GM21723 (cell line): Measurements from ENCODE around the gene RNF39.
"Not testable (repeated sequence)": the region's sequence is repeated elsewhere in the genome, so short reads cannot be mapped to it uniquely, and the experiment has no call there.

Experiments
- ATAC-seq: cut with Tn5 transposase; IDR thresholded peaks from one replicate; pipeline ENCODE4 v1.9.1; 2021; ENCODE audit warnings: mild to moderate bottlenecking, moderate library complexity; ENCODE audit not compliant: unreplicated experiment

Gene RNF39

GRCh38 chr6:30075094-30075789, at the start of gene RNF39:
Gene RNF39, minus strand, starts transcription at chr6:30075769. Its CDS starts 184 bp downstream, at chr6:30075585.
- no peak for ATAC-seq

- ATAC-seq: no peak
Measured at GRCh38 chr6:30122515-30122914, 46.9 kb upstream of the RNF39 start.

GRCh38 chr6:30121446-30122366, 46.1 kb upstream of the RNF39 start:
- no peak for ATAC-seq

- not testable (repeated sequence) for ATAC-seq
Measured at GRCh38 chr6:30118691-30119090, 43.1 kb upstream of the RNF39 start.

- ATAC-seq: no peak
Measured at GRCh38 chr6:30116724-30117123, 41.2 kb upstream of the RNF39 start.

GRCh38 chr6:30113841-30114240, 38.3 kb upstream of the RNF39 start:
- ATAC-seq: no peak

GRCh38 chr6:30113003-30113759, 37.6 kb upstream of the RNF39 start, which contains the start of gene TRIM31:
Gene TRIM31, minus strand, starts transcription at chr6:30113090. Its CDS starts 285 bp downstream, at chr6:30112805.
- ATAC-seq: no peak

- no peak for ATAC-seq
Measured at GRCh38 chr6:30112402-30112994, 36.9 kb upstream of the RNF39 start.

- ATAC-seq: no peak
Measured at GRCh38 chr6:30111266-30111856, 35.8 kb upstream of the RNF39 start.

GRCh38 chr6:30104661-30105060, 29.1 kb upstream of the RNF39 start:
- ATAC-seq: no peak

- no peak for ATAC-seq
Measured at GRCh38 chr6:30103872-30104179, 28.3 kb upstream of the RNF39 start.

GRCh38 chr6:30102970-30103871, 27.7 kb upstream of the RNF39 start:
- peak; percentile 66 for ATAC-seq

GRCh38 chr6:30102414-30102969, 26.9 kb upstream of the RNF39 start:
- no peak for ATAC-seq

GRCh38 chr6:30101444-30102413, 26.2 kb upstream of the RNF39 start:
- peak; percentile 82 for ATAC-seq

- no peak for ATAC-seq
Measured at GRCh38 chr6:30100585-30101443, 25.2 kb upstream of the RNF39 start.

- ATAC-seq: no peak
Measured at GRCh38 chr6:30100154-30100553, 24.6 kb upstream of the RNF39 start.
